CD4-positive, CD25-positive, alpha-beta regulatory T cell (primary cell): ENCODE results near the gene CSMD2. TPM values are rescaled to one million over a fixed set of nuclear protein-coding genes. Genes with fewer than 3 reads are reported as not detected.

Experiments used
- ATAC-seq, 2 donors: fragments of 150-1000 bp; cut with Tn5 transposase; one replicate each; pipeline ENCODE4 v1.10.0; 2021; ENCODE audit warnings: low read depth in 2 of 2, moderate number of reproducible peaks in 2 of 2, moderate library complexity in 1 of 2
- DNase-seq, 3 donors: peaks; one replicate each; pipeline versions ENCODE4 v3.0.0 to v3.0.0-alpha.2; 2012 to 2022; ENCODE audit warnings: mixed read lengths in 1 of 3
- H3K27ac ChIP-seq: one replicate; pipeline ENCODE4 v1.7.0; 2013; ENCODE audit warnings: mild to moderate bottlenecking, low read length; ENCODE audit not compliant: insufficient read depth, poor library complexity, severe bottlenecking
- H3K27me3 ChIP-seq: one replicate; pipeline ENCODE4 v1.7.0; 2013; ENCODE audit warnings: low read length; ENCODE audit not compliant: control insufficient read depth, insufficient read depth
- H3K36me3 ChIP-seq: one replicate; pipeline ENCODE4 v1.7.0; 2013; ENCODE audit warnings: mild to moderate bottlenecking, low read length, moderate library complexity; ENCODE audit not compliant: control insufficient read depth, insufficient read depth
- H3K4me1 ChIP-seq: 2 replicates; pipeline ENCODE4 v1.7.0; 2013; ENCODE audit warnings: mild to moderate bottlenecking, low read length; ENCODE audit not compliant: insufficient read depth, control insufficient read depth, poor library complexity, severe bottlenecking
- H3K4me3 ChIP-seq: one replicate; pipeline ENCODE4 v1.7.0; 2013; ENCODE audit warnings: low read depth, mild to moderate bottlenecking, low read length, moderate library complexity
- H3K9me3 ChIP-seq, 2 experiments: 1 replicate in 1 of 2; 2 replicates in 1 of 2; pipeline ENCODE4 v1.7.0; 2013; ENCODE audit warnings: low read length in 2 of 2, mild to moderate bottlenecking in 1 of 2, moderate library complexity in 1 of 2; ENCODE audit not compliant: control insufficient read depth in 2 of 2
- H3K27ac Mint-ChIP-seq, 3 donors: one replicate each; pipeline ENCODE4 v1.8.0; 2020 to 2022; ENCODE audit warnings: mild to moderate bottlenecking in 3 of 3, mixed read lengths in 3 of 3, moderate library complexity in 2 of 3
- H3K27me3 Mint-ChIP-seq: one replicate; pipeline ENCODE4 v1.8.0; 2022; ENCODE audit warnings: mild to moderate bottlenecking, mixed read lengths
- H3K36me3 Mint-ChIP-seq: one replicate; pipeline ENCODE4 v1.8.0; 2020; ENCODE audit warnings: mixed read lengths
- H3K4me1 Mint-ChIP-seq, 4 donors: one replicate each; pipeline ENCODE4 v1.8.0; 2020 to 2022; ENCODE audit warnings: mixed read lengths in 4 of 4, mild to moderate bottlenecking in 1 of 4
- H3K4me3 Mint-ChIP-seq, 4 donors: one replicate each; pipeline ENCODE4 v1.8.0; 2020 to 2022; ENCODE audit warnings: mild to moderate bottlenecking in 4 of 4, mixed read lengths in 4 of 4, moderate library complexity in 3 of 4
- H3K9me3 Mint-ChIP-seq, 7 donors: one replicate each; pipeline ENCODE4 v1.8.0; 2020 to 2022; ENCODE audit warnings: mixed read lengths in 7 of 7, mild to moderate bottlenecking in 3 of 7, moderate library complexity in 2 of 7
- polyA plus RNA-seq, 4 donors: library from polyadenylated mRNA; unstranded; fragments of 300-500 nt; fragmentation: Illumina TruSeq; gene quantifications; one replicate each; pipeline ENCODE4 v1.2.3, GENCODE V29; 2021
- total RNA-seq: library from RNA; stranded (reverse); gene quantifications from one replicate; pipeline ENCODE4 v1.2.3, GENCODE V29; 2022

Gene CSMD2
- total and polyA plus RNA-seq, 5 donors from 2014 or later, result not detected

GRCh38 chr1:33576821-33577599, 588.0 kb downstream of the CSMD2 start:
- ATAC-seq (no peak), DNase-seq (no peak)
- H3K27me3 ChIP-seq, result peaks cover 9% of the 10 kb centered on the region
- H3K27ac Mint-ChIP-seq, result no peak overlapping the region
- H3K36me3 Mint-ChIP-seq, result no peaks in the 10 kb centered on the region
- H3K4me3 Mint-ChIP-seq, result no peak overlapping the region
- no peaks in the 10 kb centered on the region for H3K4me1 Mint-ChIP-seq
- H3K9me3 Mint-ChIP-seq, result peaks cover 0 to 2% (median 0%) of the 10 kb centered on the region in 7 donors
- no peak overlapping the region for H3K4me3 ChIP-seq
- no peaks in the 10 kb centered on the region for H3K36me3 ChIP-seq
- no peak overlapping the region for H3K27ac ChIP-seq
- H3K27me3 Mint-ChIP-seq, result peaks cover 15% of the 10 kb centered on the region
- H3K4me1 ChIP-seq, result no peaks in the 10 kb centered on the region
- no peaks in the 10 kb centered on the region for H3K9me3 ChIP-seq

- peaks cover 23% of the 10 kb centered on the region for H3K27me3 Mint-ChIP-seq
- H3K36me3 Mint-ChIP-seq, result no peaks in the 10 kb centered on the region
Measured at GRCh38 chr1:33575324-33575879, 589.6 kb downstream of the CSMD2 start.

DNA sequence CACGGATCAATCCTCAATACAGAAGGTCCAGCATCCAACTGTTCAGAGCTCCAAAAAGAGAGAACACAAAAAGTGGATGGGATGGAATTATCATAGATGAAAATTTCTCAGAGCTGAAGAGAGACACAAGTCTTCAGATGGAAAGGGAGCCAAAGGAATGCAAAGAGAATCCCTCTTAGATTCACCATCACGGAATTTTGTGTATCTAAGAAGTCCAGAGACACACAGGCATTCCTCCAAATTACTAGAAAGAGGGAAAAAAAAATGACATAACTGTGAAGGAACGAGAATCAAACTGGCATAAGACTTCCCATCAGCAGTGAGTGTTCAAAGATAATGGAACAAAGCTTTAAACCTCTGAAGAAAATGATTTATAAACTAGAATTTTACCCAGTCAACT, 591.4 kb downstream of the CSMD2 start:
- H3K27me3 ChIP-seq, result peaks cover 9% of the 10 kb centered on the region
- no peaks in the 10 kb centered on the region for H3K36me3 ChIP-seq
- H3K4me3 ChIP-seq, result no peak overlapping the region
- no peak overlapping the region for H3K27ac ChIP-seq
- H3K27me3 Mint-ChIP-seq, result peaks cover 30% of the 10 kb centered on the region
- DNase-seq, result no peak
- no peak overlapping the region for H3K4me3 Mint-ChIP-seq
- H3K4me1 Mint-ChIP-seq, result no peaks in the 10 kb centered on the region
- no peak overlapping the region for H3K27ac Mint-ChIP-seq
- H3K9me3 ChIP-seq, result no peaks in the 10 kb centered on the region
- H3K36me3 Mint-ChIP-seq, result no peaks in the 10 kb centered on the region
- ATAC-seq, result no peak
- peaks cover 0 to 2% (median 0%) of the 10 kb centered on the region in 7 donors for H3K9me3 Mint-ChIP-seq
- no peaks in the 10 kb centered on the region for H3K4me1 ChIP-seq

More at GRCh38 chr1:33575324-33575879, 589.6 kb downstream of the CSMD2 start:
- peaks cover 0 to 2% (median 0%) of the 10 kb centered on the region in 7 donors for H3K9me3 Mint-ChIP-seq
- no peaks in the 10 kb centered on the region for H3K36me3 ChIP-seq
- ATAC-seq, result no peak
- no peaks in the 10 kb centered on the region for H3K9me3 ChIP-seq
- no peak for DNase-seq
- H3K27me3 ChIP-seq, result peaks cover 9% of the 10 kb centered on the region
- H3K27ac ChIP-seq, result no peak overlapping the region
- no peaks in the 10 kb centered on the region for H3K4me1 Mint-ChIP-seq
- H3K4me3 Mint-ChIP-seq, result no peak overlapping the region
- no peak overlapping the region for H3K27ac Mint-ChIP-seq
- H3K4me1 ChIP-seq, result no peaks in the 10 kb centered on the region
- no peak overlapping the region for H3K4me3 ChIP-seq

GRCh38 chr1:33572387-33572786, 592.6 kb downstream of the CSMD2 start:
- Histone ChIP-seq H3K27ac (no peak overlapping the region), H3K27me3 (peaks cover 9% of the 10 kb centered on the region), H3K36me3 (no peaks in the 10 kb centered on the region), H3K9me3 (no peaks in the 10 kb centered on the region), H3K4me1 (no peaks in the 10 kb centered on the region), H3K4me3 (no peak overlapping the region)
- H3K27ac Mint-ChIP-seq, result no peak overlapping the region
- DNase-seq, result no peak
- peaks cover 0 to 2% (median 0%) of the 10 kb centered on the region in 7 donors for H3K9me3 Mint-ChIP-seq
- no peak for ATAC-seq
- H3K27me3 Mint-ChIP-seq, result peaks cover 32% of the 10 kb centered on the region
- no peak overlapping the region for H3K4me3 Mint-ChIP-seq
- no peaks in the 10 kb centered on the region for H3K36me3 Mint-ChIP-seq
- no peaks in the 10 kb centered on the region for H3K4me1 Mint-ChIP-seq

GRCh38 chr1:33569331-33569730, 595.7 kb downstream of the CSMD2 start:
- Histone ChIP-seq H3K36me3 (no peaks in the 10 kb centered on the region), H3K27me3 (peaks cover 6% of the 10 kb centered on the region), H3K4me3 (no peak overlapping the region), H3K9me3 (no peaks in the 10 kb centered on the region), H3K27ac (no peak overlapping the region), H3K4me1 (no peaks in the 10 kb centered on the region)
- Mint-ChIP-seq H3K9me3 (peaks cover 0 to 3% (median 0%) of the 10 kb centered on the region in 7 donors), H3K27ac (no peak overlapping the region), H3K4me1 (no peaks in the 10 kb centered on the region), H3K27me3 (peaks cover 41% of the 10 kb centered on the region), H3K4me3 (no peak overlapping the region), H3K36me3 (no peaks in the 10 kb centered on the region)
- ATAC-seq, result no peak
- DNase-seq, result no peak

- Mint-ChIP-seq H3K36me3 (no peaks in the 10 kb centered on the region), H3K4me3 (no peak overlapping the region), H3K4me1 (no peaks in the 10 kb centered on the region), H3K9me3 (peaks cover 0 to 4% (median 0%) of the 10 kb centered on the region in 7 donors), H3K27ac (no peak overlapping the region), H3K27me3 (peaks cover 20% of the 10 kb centered on the region)
- Histone ChIP-seq H3K4me1 (no peaks in the 10 kb centered on the region), H3K27me3 (peaks cover 3% of the 10 kb centered on the region), H3K27ac (no peak overlapping the region), H3K36me3 (no peaks in the 10 kb centered on the region), H3K4me3 (no peak overlapping the region), H3K9me3 (no peaks in the 10 kb centered on the region)
- ATAC-seq (no peak), DNase-seq (no peak)
Measured at GRCh38 chr1:33563699-33564098, 601.3 kb downstream of the CSMD2 start.

GRCh38 chr1:33562563-33562962, 602.5 kb downstream of the CSMD2 start:
- Histone ChIP-seq H3K27ac (no peak overlapping the region), H3K4me1 (no peaks in the 10 kb centered on the region), H3K36me3 (no peaks in the 10 kb centered on the region), H3K27me3 (peaks cover 3% of the 10 kb centered on the region), H3K4me3 (no peak overlapping the region), H3K9me3 (no peaks in the 10 kb centered on the region)
- H3K36me3 Mint-ChIP-seq, result no peaks in the 10 kb centered on the region
- ATAC-seq, result no peak
- H3K27ac Mint-ChIP-seq, result no peak overlapping the region
- peaks cover 14% of the 10 kb centered on the region for H3K27me3 Mint-ChIP-seq
- DNase-seq, result no peak
- H3K4me3 Mint-ChIP-seq, result no peak overlapping the region
- no peaks in the 10 kb centered on the region for H3K4me1 Mint-ChIP-seq
- peaks cover 0 to 4% (median 0%) of the 10 kb centered on the region in 7 donors for H3K9me3 Mint-ChIP-seq

- no peaks in the 10 kb centered on the region for H3K4me1 Mint-ChIP-seq
- DNase-seq (no peak), ATAC-seq (no peak)
Measured at GRCh38 chr1:33561576-33561975, 603.5 kb downstream of the CSMD2 start.

More at GRCh38 chr1:33561576-33561975, 603.5 kb downstream of the CSMD2 start:
- H3K9me3 Mint-ChIP-seq, result peaks cover 0 to 4% (median 0%) of the 10 kb centered on the region in 7 donors
- H3K36me3 Mint-ChIP-seq, result no peaks in the 10 kb centered on the region
- peaks cover 14% of the 10 kb centered on the region for H3K27me3 Mint-ChIP-seq
- no peak overlapping the region for H3K4me3 Mint-ChIP-seq
- Histone ChIP-seq H3K27me3 (peaks cover 3% of the 10 kb centered on the region), H3K9me3 (no peaks in the 10 kb centered on the region), H3K36me3 (no peaks in the 10 kb centered on the region), H3K4me3 (no peak overlapping the region), H3K27ac (no peak overlapping the region), H3K4me1 (no peaks in the 10 kb centered on the region)
- H3K27ac Mint-ChIP-seq, result no peak overlapping the region
